Gastroesophageal sphincter (tissue), 3 donors: ENCODE data around the gene TARBP1.

Experiments
- CTCF ChIP-seq, 4 experiments: fragments of 200-600 bp in 2 of 4; fragments of 450-650 bp in 2 of 4; sonication (generic) in 1 of 4; IDR thresholded peaks; one replicate each; pipeline ENCODE4 v1.5.1; 2017 to 2019; ENCODE audit warnings: antibody characterized with exemption in 4 of 4, mild to moderate bottlenecking in 2 of 4, moderate library complexity in 2 of 4
- EP300 ChIP-seq: sonication (generic); formaldehyde crosslinking; IDR thresholded peaks from one replicate; pipeline ENCODE4 v1.6.1; 2017; ENCODE audit warnings: antibody characterized with exemption, mild to moderate bottlenecking
- POLR2A ChIP-seq, 2 donors: fragments of 450-650 bp; IDR thresholded peaks; one replicate each; pipeline ENCODE4 v1.6.1; 2017; ENCODE audit warnings: antibody characterized with exemption in 2 of 2, mild to moderate bottlenecking in 2 of 2, moderate library complexity in 1 of 2

- TF ChIP-seq CTCF (IDR thresholded peaks at IDR 0.05) (no peak), POLR2A (IDR thresholded peaks at IDR 0.05) (no peak), EP300 (no peak)
Observed at GRCh38 chr1:234469376-234469775, 9.6 kb downstream of the TARBP1 start.
